K562 (cell line): ENCODE measurements around the gene SPTA1. TPM values are rescaled to one million over a fixed set of nuclear protein-coding genes. Genes with fewer than 3 reads are reported as not detected.

ENCODE experiments used
- ARID1B ChIP-seq: fragments of 450-650 bp; IDR thresholded peaks from 2 replicates; pipeline ENCODE4 v1.6.1; 2016; ENCODE audit warnings: antibody characterized with exemption, mild to moderate bottlenecking, inconsistent platforms
- BACH1 ChIP-seq: fragments of 200-800 bp; sonication (Bioruptor generic); IDR thresholded peaks from 2 replicates; pipeline ENCODE4 v1.6.1; 2016; ENCODE audit warnings: missing genetic modification characterization, missing compliant biosample characterization
- CBFA2T3 ChIP-seq: fragments of 450-650 bp; IDR thresholded peaks from 2 replicates; pipeline ENCODE4 v1.6.1; 2017
- CHD1 ChIP-seq: fragments of 200-600 bp; sonication (generic); IDR thresholded peaks from one replicate; pipeline ENCODE4 v1.6.1; 2012; ENCODE audit warnings: mild to moderate bottlenecking, moderate library complexity, low read length, inconsistent platforms
- FOXA1 ChIP-seq: fragments of 450-650 bp; IDR thresholded peaks from 2 replicates; pipeline ENCODE4 v1.6.1; 2016; ENCODE audit warnings: mild to moderate bottlenecking, borderline replicate concordance
- GATA2 ChIP-seq: sonication (generic); formaldehyde crosslinking; IDR thresholded peaks from 2 replicates; pipeline ENCODE4 v1.4.0; 2020; ENCODE audit warnings: mild to moderate bottlenecking, missing genetic modification reagents
- ILF3 ChIP-seq: fragments of 450-650 bp; IDR thresholded peaks from 2 replicates; pipeline ENCODE4 v1.6.1; 2018; ENCODE audit warnings: antibody characterized with exemption, mild to moderate bottlenecking, moderate library complexity, borderline replicate concordance
- KHSRP ChIP-seq: fragments of 450-650 bp; IDR thresholded peaks from 2 replicates; pipeline ENCODE4 v1.6.1; 2017
- KLF16 ChIP-seq: IDR thresholded peaks from 2 replicates; pipeline ENCODE4 v1.6.1; 2016; ENCODE audit warnings: antibody characterized with exemption
- MEIS2 ChIP-seq: fragments of 450-650 bp; IDR thresholded peaks from 2 replicates; pipeline ENCODE4 v1.6.1; 2014; ENCODE audit warnings: mild to moderate bottlenecking; ENCODE audit not compliant: partially characterized antibody
- MTA1 ChIP-seq: fragments of 450-650 bp; IDR thresholded peaks from 2 replicates; pipeline ENCODE4 v1.6.1; 2017; ENCODE audit warnings: borderline replicate concordance
- MYBL2 ChIP-seq, 2 experiments: fragments of 450-650 bp in 1 of 2; sonication (generic) in 1 of 2; formaldehyde crosslinking in 1 of 2; IDR thresholded peaks; 2 replicates each; pipeline versions ENCODE4 v1.6.1 to v1.8.1; 2017 to 2022; ENCODE audit warnings: borderline replicate concordance in 1 of 2, inconsistent platforms in 1 of 2, low read depth in 1 of 2, mild to moderate bottlenecking in 1 of 2, missing genetic modification reagents in 1 of 2, moderate library complexity in 1 of 2
- NR3C1 ChIP-seq: sonication (generic); formaldehyde crosslinking; IDR thresholded peaks from 2 replicates; pipeline ENCODE4 v1.8.1; 2022; ENCODE audit warnings: missing genetic modification reagents
- OTX1 ChIP-seq: fragments of 450-650 bp; formaldehyde crosslinking; IDR thresholded peaks from 2 replicates; pipeline ENCODE4 v1.4.0; 2022; ENCODE audit warnings: mild to moderate bottlenecking
- PHF21A ChIP-seq: fragments of 450-650 bp; IDR thresholded peaks from 2 replicates; pipeline ENCODE4 v1.6.1; 2017; ENCODE audit warnings: low read depth, borderline replicate concordance
- PML ChIP-seq: IDR thresholded peaks from 2 replicates; pipeline ENCODE4 v1.6.1; 2012; ENCODE audit warnings: low read length, inconsistent platforms
- PTRF ChIP-seq: fragments of 450-650 bp; IDR thresholded peaks from 2 replicates; pipeline ENCODE4 v1.6.1; 2016; ENCODE audit warnings: mild to moderate bottlenecking, missing genetic modification characterization, missing compliant biosample characterization
- SAP30 ChIP-seq: fragments of 200-600 bp; sonication (generic); IDR thresholded peaks from 2 replicates; pipeline ENCODE4 v1.6.1; 2012; ENCODE audit warnings: borderline replicate concordance, low read depth, mild to moderate bottlenecking, moderate library complexity, low read length, control low read depth, inconsistent platforms; ENCODE audit not compliant: insufficient read depth, poor library complexity, severe bottlenecking
- SMARCA4 ChIP-seq: fragments of 450-650 bp; IDR thresholded peaks from 2 replicates; pipeline ENCODE4 v1.6.1; 2016
- SNIP1 ChIP-seq: fragments of 450-650 bp; IDR thresholded peaks from 2 replicates; pipeline ENCODE4 v1.7.1; 2017; ENCODE audit warnings: low read depth, mild to moderate bottlenecking
- STAT5A ChIP-seq: IDR thresholded peaks from 2 replicates; pipeline ENCODE4 v1.6.1; 2012; ENCODE audit warnings: low read length, inconsistent platforms, borderline replicate concordance
- TCF3 ChIP-seq: sonication (generic); formaldehyde crosslinking; IDR thresholded peaks from 2 replicates; pipeline ENCODE4 v1.4.0; 2020; ENCODE audit warnings: mild to moderate bottlenecking, missing genetic modification reagents
- TFAM ChIP-seq: fragments of 250-450 bp; sonication (Bioruptor Pico); conservative IDR thresholded peaks from 2 replicates; pipeline ENCODE4 v1.5.0; 2021; ENCODE audit warnings: mild to moderate bottlenecking, moderate library complexity
- TFAP4 ChIP-seq: sonication (generic); formaldehyde crosslinking; IDR thresholded peaks from 2 replicates; pipeline ENCODE4 v1.8.0; 2022; ENCODE audit warnings: missing genetic modification reagents, mild to moderate bottlenecking, moderate library complexity, borderline replicate concordance
- U2AF1 ChIP-seq: fragments of 200-400 bp; formaldehyde crosslinking; optimal IDR thresholded peaks from 2 replicates; pipeline ENCODE3; 2017; ENCODE audit warnings: mild to moderate bottlenecking, low read depth, low read length, moderate library complexity
- YY1 ChIP-seq, 3 experiments: IDR thresholded peaks; 2 replicates each; pipeline ENCODE4 v1.6.1; 2011; ENCODE audit warnings: low read length in 2 of 3, mild to moderate bottlenecking in 2 of 3, moderate library complexity in 2 of 3, borderline replicate concordance in 1 of 3, control low read depth in 1 of 3, low read depth in 1 of 3; ENCODE audit not compliant: insufficient read depth in 3 of 3, insufficient replicate concordance in 2 of 3, control insufficient read depth in 1 of 3, insufficient read length in 1 of 3; ENCODE audit errors: extremely low read depth in 1 of 3
- ZEB2 ChIP-seq: fragments of 450-650 bp; IDR thresholded peaks from 2 replicates; pipeline ENCODE4 v1.6.1; 2016
- ZKSCAN1 ChIP-seq: fragments of 150-350 bp; IDR thresholded peaks from 2 replicates; pipeline ENCODE4 v1.6.1; 2016; ENCODE audit warnings: low read depth, low read length
- ZNF212 ChIP-seq: fragments of 450-650 bp; formaldehyde crosslinking; IDR thresholded peaks from 2 replicates; pipeline ENCODE4 v1.4.0; 2020; ENCODE audit warnings: mild to moderate bottlenecking
- ZNF274 ChIP-seq: IDR thresholded peaks from 2 replicates; pipeline ENCODE4 v1.6.1; 2011; ENCODE audit warnings: low read depth, mild to moderate bottlenecking, low read length, moderate library complexity, borderline replicate concordance
- ZNF324 ChIP-seq: fragments of 250-450 bp; sonication (Bioruptor Pico); IDR thresholded peaks from 2 replicates; pipeline ENCODE4 v1.4.0; 2020; ENCODE audit warnings: mild to moderate bottlenecking
- ZNF354B ChIP-seq: fragments of 250-450 bp; sonication (Bioruptor Pico); IDR thresholded peaks from 2 replicates; pipeline ENCODE4 v1.4.0; 2020
- ZSCAN29 ChIP-seq: fragments of 450-650 bp; IDR thresholded peaks from 2 replicates; pipeline ENCODE4 v1.6.1; 2017
- ZSCAN32 ChIP-seq: fragments of 450-650 bp; formaldehyde crosslinking; IDR thresholded peaks from 2 replicates; pipeline ENCODE4 v1.4.0; 2020; ENCODE audit warnings: mild to moderate bottlenecking, moderate library complexity
- ZZZ3 ChIP-seq: fragments of 450-650 bp; IDR thresholded peaks from 2 replicates; pipeline ENCODE4 v1.6.1; 2016; ENCODE audit warnings: antibody characterized with exemption, mild to moderate bottlenecking, moderate library complexity
- polyA plus RNA-seq, 8 experiments: library from polyadenylated mRNA; depleted of rRNA in 4 of 8; stranded (reverse) in 5 of 8; unstranded in 3 of 8; fragments of >200 nt; fragmentation: Nextera tagmentation in 2 of 8; fragmentation: Illumina TruSeq in 1 of 8; extraction: Ambion mirVana in 2 of 8; extraction: Trizol in 1 of 8; gene quantifications; 2 replicates each; pipeline versions ENCODE4 v1.2.1 to v1.2.3, GENCODE V29; 2011 to 2014; ENCODE audit warnings: inconsistent platforms in 1 of 8, missing spikeins in 1 of 8
- total RNA-seq, 7 experiments: library from RNA; depleted of rRNA in 6 of 7; stranded (reverse); fragments of >200 nt in 6 of 7; fragmentation: Illumina TruSeq in 2 of 7; extraction: Trizol in 2 of 7; gene quantifications; 2 replicates each; pipeline versions ENCODE4 v1.2.1 to v1.2.3, GENCODE V29; 2011 to 2021; ENCODE audit warnings: low replicate concordance in 1 of 7

The SPTA1 gene
- total and polyA plus RNA-seq, 9 of the 15 experiments (the other 6 are each of a cell fraction or from before 2014, with no cell fraction given): 11.0 to 62.1 (median 45.9) TPM

- no peak for TF ChIP-seq BACH1 (tag)
- no peak for TF ChIP-seq YY1 (IDR thresholded peaks at IDR 0.05; ENCODE audit: borderline replicate concordance in 1 of 3, control insufficient read depth in 1 of 3, extremely low read depth in 1 of 3, insufficient read depth in 3 of 3, insufficient read length in 1 of 3, insufficient replicate concordance in 2 of 3, low read depth in 1 of 3, low read length in 2 of 3)
- TF ChIP-seq U2AF1: no peak
- TF ChIP-seq KHSRP: no peak
- 0 out of 2 replicates have a peak, but pooled peaks have one; percentile 48 for TF ChIP-seq PML
- TF ChIP-seq ZSCAN29: no peak
- TF ChIP-seq SMARCA4: peak; percentile 91
- TF ChIP-seq ZNF212 (CRISPR knock-in tag): no peak
- TF ChIP-seq ZKSCAN1: no peak
- TF ChIP-seq ZEB2: peak; percentile 89
- no peak for TF ChIP-seq MYBL2 (IDR thresholded peaks at IDR 0.05; ENCODE audit: low read depth)
- TF ChIP-seq MYBL2 (CRISPR knock-in tag; IDR thresholded peaks at IDR 0.05; ENCODE audit: borderline replicate concordance): no peak
- TF ChIP-seq CBFA2T3: peak; percentile 84
- TF ChIP-seq MEIS2: peak; percentile 42
- no peak for TF ChIP-seq PHF21A
- TF ChIP-seq PTRF (tag): no peak
- no peak for TF ChIP-seq TFAM
- no peak for TF ChIP-seq ZSCAN32 (CRISPR knock-in tag)
- no peak for TF ChIP-seq KLF16
- no peak for TF ChIP-seq SAP30
- TF ChIP-seq ZNF324 (CRISPR knock-in tag): no peak
- TF ChIP-seq ZNF354B: no peak
- TF ChIP-seq SNIP1: no peak
- peak; percentile 94 for TF ChIP-seq ARID1B
- TF ChIP-seq STAT5A: peak; percentile 37; the same call in 1 of the 2 replicates
- 0 out of 2 replicates have a peak, but pooled peaks have one; percentile 44 for TF ChIP-seq MTA1
- no peak for TF ChIP-seq FOXA1
- no peak for TF ChIP-seq NR3C1 (CRISPR knock-in tag)
- no peak for TF ChIP-seq ILF3
- no peak for TF ChIP-seq TFAP4 (CRISPR knock-in tag)
- no peak for TF ChIP-seq OTX1 (CRISPR knock-in tag)
- TF ChIP-seq TCF3 (CRISPR knock-in tag): peak; percentile 73
- TF ChIP-seq GATA2 (CRISPR knock-in tag): no peak
- TF ChIP-seq CHD1: no peak
- no peak for TF ChIP-seq ZZZ3
- TF ChIP-seq ZNF274: no peak
Measured at GRCh38 chr1:158732524-158732923, 46.0 kb upstream of the SPTA1 start (continued).
